RKO (cell line): ENCODE results near the gene CDK3.

Source experiments
- DNase-seq: peaks from one replicate; pipeline ENCODE4 v3.0.0-alpha.2; 2016; ENCODE audit warnings: low spot score

CDK3 gene

GRCh38 chr17:75991396-75991795, 9.3 kb upstream of the CDK3 start:
- DNase-seq, result no peak

DNA sequence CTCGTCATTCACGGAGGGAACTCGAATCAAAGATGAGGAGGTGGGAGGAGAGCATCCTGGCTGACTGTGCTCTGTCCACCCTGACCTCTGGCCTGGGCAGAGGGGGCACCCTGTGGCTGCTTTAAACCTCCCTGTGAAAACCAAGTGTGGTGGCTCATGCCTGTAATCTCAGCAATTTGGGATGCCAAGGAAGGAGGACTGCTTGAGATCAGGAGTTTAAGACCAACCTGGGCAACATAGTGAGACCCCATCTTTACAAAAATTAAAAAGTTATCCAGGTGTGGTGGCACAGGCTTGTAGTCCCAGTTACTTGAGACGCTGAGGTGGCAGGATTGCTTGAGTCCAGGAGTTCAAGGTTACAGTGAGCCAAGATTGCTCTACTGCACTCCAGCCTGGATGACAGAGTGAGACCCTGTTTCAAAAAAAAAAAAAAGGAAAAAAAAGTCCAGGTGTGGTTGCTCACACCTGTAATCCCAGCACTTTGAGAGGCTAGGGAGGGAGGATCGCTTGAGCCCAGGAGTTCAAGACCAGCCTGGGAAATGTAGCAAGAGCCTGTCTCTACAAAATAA, 5.8 kb upstream of the CDK3 start:
- no peak for DNase-seq

DNA sequence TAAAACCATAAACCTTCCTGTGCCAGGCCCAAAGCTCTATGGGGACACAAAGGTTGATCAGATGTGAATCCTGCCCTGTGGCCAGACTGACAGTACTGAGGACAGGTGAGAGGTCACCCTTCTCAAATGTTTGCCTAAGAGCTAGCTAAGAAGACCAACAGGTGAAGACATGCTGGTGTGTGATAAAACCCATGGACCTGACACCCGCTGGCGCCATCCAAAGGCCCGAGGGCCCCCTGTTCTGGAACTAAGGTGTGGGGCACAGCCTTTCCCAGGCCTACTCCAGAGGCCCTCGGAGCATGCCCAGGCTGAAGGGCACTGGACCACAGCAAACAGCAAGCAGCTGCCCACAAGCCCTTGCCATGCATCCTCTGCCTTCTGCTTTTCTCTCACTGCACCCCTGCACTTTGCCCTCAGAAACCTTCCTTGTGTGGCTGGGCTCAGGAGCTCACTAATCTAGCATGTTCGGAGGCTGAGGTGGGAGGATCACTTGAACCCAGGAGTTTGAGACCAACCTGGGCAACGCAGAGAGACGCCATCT, 5.2 kb upstream of the CDK3 start:
- no peak for DNase-seq

DNA sequence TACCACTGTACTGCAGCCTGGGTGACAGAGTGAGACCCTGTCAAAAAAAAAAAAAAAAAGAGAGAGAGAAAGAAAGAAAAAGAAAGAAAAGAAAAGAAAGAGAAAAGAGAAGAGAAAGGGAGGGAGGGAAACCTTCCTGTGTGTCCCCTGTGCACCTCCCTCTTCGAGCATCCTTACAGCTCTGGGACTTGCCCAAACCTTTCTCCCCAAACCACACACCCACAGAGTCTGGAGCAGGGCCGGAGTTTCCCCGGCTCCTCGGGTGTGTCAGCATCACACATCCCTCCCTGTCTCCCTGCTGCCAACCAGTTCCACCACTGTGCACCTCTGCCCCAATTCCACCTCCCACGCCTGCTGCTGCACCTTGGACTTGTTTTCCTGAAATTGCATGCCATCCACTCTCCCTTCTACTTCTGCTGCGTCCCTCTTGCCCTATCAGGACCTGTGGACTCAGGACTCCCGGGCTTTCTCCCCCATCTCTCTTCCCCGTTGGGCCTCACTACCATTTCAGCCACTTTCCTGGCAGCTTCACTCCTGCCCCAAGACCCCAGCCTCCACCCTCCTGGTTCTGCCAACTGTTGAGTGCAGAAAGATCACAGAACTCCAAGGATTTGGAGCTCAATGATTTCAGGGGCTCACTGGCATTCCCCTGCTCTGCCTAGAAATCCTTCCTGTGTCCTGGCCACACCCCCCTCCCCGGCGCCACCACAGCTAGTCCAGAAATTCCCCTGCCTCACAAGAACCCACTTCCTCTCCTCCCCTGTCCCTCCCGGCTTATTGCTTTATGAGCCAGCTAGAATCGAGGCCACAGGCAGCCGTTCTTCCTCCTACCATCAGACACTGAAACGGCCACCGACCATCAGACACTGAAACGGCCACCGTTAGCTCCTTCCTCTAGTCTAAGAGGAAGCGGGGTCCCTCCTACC, 3.7 kb upstream of the CDK3 start:
- no peak for DNase-seq

DNA sequence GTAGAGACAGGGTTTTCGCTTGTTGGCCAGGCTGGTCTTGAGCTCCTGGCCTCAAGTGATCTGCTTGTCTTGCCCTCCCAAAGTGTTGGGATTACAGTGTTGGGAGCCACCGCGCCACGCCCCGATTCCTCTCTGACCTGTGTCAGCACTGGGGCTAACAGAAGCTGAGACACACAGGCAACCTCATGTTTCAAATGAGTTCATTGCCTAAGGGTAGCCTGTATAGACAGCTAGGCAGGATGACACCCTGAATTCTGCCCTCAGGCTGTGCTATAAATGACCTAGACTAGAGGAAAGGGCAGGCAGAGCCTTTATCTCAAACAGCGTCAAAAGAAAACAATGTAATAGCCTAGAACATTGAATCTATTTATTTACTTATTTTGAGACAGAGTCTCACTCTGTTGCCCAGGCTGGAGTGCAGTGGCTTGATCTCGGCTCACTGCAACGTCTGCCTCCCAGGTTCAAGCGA, 2.3 kb upstream of the CDK3 start:
- DNase-seq, result no peak

DNA sequence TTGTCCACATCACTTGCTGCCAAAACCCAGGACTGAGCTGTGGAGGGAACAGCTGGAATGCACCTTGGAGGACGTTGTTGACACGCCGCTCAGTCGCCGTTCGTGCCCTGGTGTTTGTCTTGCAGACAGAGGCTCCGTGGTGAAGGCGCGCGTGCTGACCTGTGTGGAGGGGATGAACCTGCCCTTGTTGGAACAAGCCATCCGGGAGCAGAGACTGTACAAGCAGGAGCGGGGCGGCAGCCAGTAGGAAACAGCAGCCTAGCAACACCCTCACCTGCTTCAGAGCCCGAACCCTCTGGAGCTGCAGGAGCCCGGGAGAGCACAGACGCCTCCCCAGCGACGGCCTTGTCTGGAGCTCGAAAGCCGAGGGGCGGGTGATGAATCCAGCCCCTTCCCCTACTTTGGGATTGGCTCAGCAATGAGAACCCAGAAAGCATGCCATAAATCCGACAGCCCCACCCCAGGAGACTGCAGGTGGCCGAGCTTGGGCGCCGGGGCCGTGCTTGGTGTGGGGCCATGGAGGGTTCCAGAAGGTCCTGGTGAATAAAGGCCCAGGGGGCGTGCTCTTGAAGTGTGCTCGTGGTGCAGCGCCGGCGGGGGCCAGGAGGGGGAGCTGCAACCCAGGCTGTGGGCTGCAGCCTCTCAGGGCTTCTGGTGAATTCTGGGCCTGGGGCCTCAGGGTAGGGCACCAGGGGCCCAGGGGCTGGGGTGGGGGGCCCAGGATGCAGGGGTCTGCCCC, 470 bp upstream of the CDK3 start:
- DNase-seq, result no peak

DNA sequence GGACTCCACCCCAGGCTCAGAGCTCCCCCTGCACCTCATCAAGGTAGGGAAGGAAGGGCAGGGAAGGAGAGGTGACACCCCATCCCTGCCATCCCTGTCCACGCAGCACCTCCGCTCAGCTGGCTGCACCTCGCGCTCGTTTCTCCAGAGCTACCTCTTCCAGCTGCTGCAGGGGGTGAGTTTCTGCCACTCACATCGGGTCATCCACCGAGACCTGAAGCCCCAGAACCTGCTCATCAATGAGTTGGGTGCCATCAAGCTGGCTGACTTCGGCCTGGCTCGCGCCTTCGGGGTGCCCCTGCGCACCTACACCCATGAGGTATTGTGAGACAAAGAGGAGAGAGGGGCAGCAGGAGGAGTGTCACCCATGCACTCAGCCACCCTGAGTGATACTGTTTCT, 1.4 kb downstream of the CDK3 start:
- DNase-seq, result no peak

DNA sequence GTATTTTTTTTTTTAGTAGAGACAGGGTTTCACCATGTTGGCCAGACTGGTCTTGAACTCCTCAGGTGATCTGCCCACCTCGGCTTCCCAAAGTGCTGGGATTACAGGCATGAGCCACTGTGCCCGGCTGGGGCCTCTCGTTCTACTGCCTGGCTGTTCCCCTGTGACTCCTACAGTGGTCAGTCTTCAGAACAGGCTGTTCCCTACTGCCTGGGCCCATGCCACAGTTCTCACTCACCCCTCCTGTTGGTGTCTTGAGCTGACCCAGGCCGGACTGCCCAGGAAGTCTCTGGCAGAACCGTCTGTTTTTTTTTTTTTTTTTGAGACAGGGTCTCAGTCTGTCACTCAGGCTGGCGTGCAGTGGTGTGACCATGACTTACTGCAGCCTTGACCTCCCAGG, 3.3 kb downstream of the CDK3 start:
- DNase-seq, result no peak

DNA sequence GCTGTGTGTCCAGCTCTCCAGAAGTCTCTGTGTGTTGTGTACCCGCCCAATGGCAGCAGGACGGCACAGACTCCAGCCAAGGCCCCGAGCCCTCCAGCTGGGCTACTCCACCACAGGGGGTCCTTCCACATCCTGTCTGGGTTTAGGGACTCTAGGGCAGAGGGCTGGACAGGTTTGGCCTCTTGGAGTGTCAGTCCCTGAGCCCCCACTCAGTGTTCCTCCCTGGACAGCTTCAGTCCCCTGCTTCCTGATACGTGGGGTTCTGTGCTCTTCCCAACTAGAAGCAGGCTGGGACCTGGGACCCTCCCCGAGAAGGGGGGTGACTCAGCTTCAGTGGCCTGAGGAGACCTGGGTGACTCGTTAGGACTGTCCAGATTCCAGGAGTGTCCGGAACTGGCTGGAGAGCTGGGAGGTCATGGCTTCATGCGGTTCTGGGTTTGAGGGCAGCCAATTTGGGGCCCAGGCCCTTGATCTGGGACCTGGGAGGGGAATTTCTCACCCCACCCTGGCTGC, 4.2 kb downstream of the CDK3 start:
- peak; percentile 35 for DNase-seq

GRCh38 chr17:76005263-76006149, 4.9 kb downstream of the CDK3 start:
- peak; percentile 34 for DNase-seq

DNA sequence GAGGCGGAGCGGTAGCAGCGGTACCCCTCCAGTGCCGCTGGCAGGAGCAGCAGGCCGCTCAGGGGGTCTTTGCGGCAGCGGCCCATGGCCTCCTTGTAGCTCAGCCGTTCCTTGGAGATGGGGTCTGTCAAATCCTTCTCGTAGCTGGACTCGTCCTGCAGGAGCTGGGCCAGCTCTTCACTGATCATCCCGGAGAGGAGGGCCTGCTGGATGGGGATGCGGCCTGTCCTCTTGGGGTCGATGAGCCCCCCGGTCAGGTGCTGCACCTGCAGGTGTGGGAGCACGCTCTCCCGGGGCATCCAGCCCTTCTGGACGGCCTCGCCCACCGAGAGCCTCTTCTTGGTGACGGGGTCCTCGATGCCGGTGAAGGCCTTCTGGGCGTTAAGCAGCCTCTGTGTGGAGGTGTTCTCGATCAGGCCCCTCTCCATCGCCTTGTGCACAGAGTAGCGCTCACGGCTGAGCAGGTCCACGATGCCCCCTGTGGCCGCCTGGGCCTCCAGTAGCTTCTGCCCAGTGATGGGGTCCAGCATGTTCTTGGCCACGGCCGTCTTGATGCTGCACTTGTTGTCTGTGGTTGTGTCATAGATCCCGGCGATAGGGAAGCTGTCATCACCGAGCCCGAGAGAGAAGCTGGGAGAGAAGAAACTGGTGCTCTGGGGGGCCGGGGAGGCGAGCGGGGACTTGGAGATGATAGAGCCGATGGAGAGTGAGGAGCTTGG, 6.6 kb downstream of the CDK3 start:
- DNase-seq, result no peak

DNA sequence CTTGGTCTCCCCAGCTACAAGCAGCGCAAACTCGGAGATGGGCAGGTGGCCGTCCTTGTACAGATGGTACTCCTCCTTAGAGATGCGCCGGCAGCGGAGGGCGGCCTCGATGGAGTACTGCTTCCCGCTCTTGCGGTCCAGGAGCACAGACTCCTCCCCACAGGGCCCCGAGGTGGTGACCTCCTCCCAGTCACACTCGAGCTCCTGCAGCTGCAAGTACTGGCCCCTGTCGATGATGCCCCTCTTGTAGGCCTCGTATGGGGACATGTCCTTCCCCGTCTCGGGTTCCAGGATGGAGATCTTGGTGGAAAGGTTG, 7.2 kb downstream of the CDK3 start:
- DNase-seq, result no peak

- no peak for DNase-seq
These were observed 7.6 kb downstream of the CDK3 start for GRCh38 chr17:76008208-76008607.

DNA sequence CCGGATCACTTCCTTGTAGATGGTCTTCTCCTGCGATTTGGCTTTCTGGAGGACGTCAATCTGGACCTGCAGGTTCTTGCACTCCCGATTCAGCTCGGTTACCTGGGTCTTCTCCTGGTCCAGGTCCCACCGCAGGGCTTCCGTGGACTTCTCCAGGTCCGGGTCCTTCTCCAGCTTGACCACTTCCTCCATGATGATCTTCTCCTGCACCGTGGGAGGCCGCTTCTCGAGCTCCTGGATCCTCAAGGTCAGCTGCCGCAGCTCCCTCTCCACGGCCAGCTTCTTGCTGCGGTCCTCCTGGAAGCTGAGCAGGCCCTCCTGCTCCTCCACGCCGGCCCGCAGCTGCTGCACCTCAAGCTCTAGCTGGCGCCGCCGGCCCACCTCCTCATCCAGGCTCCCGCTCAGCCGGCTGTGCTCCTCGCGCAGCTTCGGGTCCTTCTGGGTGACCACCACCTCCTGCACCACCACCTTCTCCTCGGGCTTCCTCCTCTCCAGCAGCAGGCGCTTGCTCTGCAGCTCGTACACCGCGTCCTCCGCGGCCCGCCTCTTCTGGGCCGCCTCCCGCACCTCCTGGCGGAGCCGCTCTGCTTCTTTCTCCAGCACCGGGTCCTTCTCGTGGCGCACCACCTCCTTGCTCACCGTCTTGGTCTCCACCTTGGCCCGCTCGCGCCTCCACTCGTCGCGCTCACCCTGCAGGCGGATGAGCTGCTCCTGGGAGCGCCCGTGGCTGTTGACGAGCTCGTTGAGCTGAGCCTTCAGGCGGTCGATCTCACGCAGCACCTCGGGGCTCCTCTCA, 8.2 kb downstream of the CDK3 start:
- no peak for DNase-seq

DNA sequence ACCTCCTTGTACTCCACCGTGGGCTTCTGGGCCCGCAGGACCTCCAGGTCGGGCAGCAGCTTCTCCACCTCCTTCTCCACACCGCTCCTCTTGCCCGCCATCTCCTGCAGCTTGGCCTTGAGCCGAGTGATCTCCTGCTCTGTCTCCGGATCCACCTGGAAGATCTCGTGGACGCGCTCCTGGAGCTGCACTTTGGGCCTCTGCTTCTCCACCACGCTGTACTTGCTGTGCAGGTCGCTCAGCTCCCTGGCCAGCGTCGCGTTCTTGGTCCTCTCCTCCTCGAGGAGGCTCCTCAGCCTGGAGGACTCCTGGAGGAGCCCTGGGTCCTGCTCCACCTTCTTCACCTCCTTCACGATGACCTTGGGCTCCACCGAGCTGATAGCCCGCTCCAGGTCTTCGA, 8.8 kb downstream of the CDK3 start:
- DNase-seq, result no peak

DNA sequence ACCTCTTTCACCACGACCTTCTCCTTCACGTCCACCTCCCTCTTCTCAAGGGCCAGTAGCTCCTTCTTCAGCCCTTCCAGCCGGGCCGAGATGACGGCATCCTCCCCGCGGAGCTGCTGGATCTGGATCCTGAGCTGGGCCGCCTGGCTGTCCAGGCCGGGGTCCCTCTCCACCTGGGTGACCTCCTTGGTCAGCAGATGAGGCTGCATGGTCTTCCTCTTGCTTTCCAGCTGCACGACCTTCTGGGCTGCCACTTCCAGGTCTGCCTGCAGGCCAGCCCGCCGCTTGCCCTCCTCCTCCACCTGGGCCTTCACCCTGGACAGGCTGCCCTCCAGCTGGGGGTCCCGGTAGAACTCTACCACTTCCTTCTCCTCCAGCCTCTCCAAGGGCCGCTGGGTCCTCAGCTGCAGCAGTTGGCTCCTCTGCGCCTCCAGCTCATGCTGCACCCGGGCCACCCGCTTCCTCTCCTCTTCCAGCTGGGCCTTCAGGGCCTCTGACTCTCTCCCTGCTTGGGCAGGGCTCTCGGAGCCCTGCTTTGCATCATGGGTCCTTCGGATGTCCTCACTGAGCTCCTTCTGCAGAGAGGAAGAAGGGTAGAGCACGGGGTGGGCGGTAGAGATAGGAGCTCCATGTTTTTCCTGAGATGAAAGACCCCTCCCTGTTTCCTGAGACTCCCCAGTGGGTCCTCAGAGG, 9.5 kb downstream of the CDK3 start:
- no peak for DNase-seq

GRCh38 chr17:76011951-76012350, 11.3 kb downstream of the CDK3 start:
- DNase-seq, result no peak

- no peak for DNase-seq
These were observed 12.8 kb downstream of the CDK3 start for GRCh38 chr17:76013377-76013932.
